MV-4-11 (cell line): ENCODE results near the gene RNF44.
"Not testable (repeated sequence)": the region's sequence is repeated elsewhere in the genome, so short reads cannot be mapped to it uniquely, and the experiment has no call there.

ENCODE experiments used
- DNase-seq: peaks from one replicate; lab custom pipeline; 2025; lab: John Stamatoyannopoulos, UW

RNF44 gene

GRCh38 chr5:176519810-176520720, 17.1 kb downstream of the RNF44 start:
- no peak for DNase-seq

- DNase-seq = peak; percentile 60
Observed at GRCh38 chr5:176517053-176517661, 20.0 kb downstream of the RNF44 start.

- no peak for DNase-seq
Observed at GRCh38 chr5:176515396-176515795, 21.8 kb downstream of the RNF44 start.

- DNase-seq = peak; percentile 31
Observed at GRCh38 chr5:176514244-176514950, 22.8 kb downstream of the RNF44 start.

- DNase-seq = no peak
Observed at GRCh38 chr5:176513788-176514187, 23.4 kb downstream of the RNF44 start.

GRCh38 chr5:176508603-176509002, 28.6 kb downstream of the RNF44 start:
- no peak for DNase-seq

GRCh38 chr5:176507911-176508310, 29.3 kb downstream of the RNF44 start:
- no peak for DNase-seq

GRCh38 chr5:176503496-176503895, 33.7 kb downstream of the RNF44 start:
- DNase-seq = no peak

- DNase-seq = no peak
Observed at GRCh38 chr5:176501333-176501732, 35.9 kb downstream of the RNF44 start.

- no peak for DNase-seq
Observed at GRCh38 chr5:176500511-176500910, 36.7 kb downstream of the RNF44 start.

- no peak for DNase-seq
Observed at GRCh38 chr5:176499273-176499672, 37.9 kb downstream of the RNF44 start.

GRCh38 chr5:176497852-176498251, 39.4 kb downstream of the RNF44 start:
- no peak for DNase-seq

GRCh38 chr5:176492431-176492830, 44.8 kb downstream of the RNF44 start:
- DNase-seq = no peak

GRCh38 chr5:176491901-176492300, 45.3 kb downstream of the RNF44 start:
- DNase-seq = no peak

- no peak for DNase-seq
Observed at GRCh38 chr5:176491101-176491502, 46.1 kb downstream of the RNF44 start.

GRCh38 chr5:176490301-176490700, 46.9 kb downstream of the RNF44 start:
- DNase-seq = no peak

GRCh38 chr5:176489077-176489476, 48.1 kb downstream of the RNF44 start:
- DNase-seq = no peak

GRCh38 chr5:176487160-176487559, 50.0 kb downstream of the RNF44 start:
- DNase-seq = not testable (repeated sequence)

- DNase-seq = no peak
Observed at GRCh38 chr5:176486189-176486757, 50.9 kb downstream of the RNF44 start.

- DNase-seq = no peak
Observed at GRCh38 chr5:176485176-176485575, 52.0 kb downstream of the RNF44 start.

- DNase-seq = no peak
Observed at GRCh38 chr5:176481711-176482110, 55.5 kb downstream of the RNF44 start.
